H9 (cell line): Measurements from ENCODE around the gene ZC3H18. TPM values are rescaled to one million over a fixed set of nuclear protein-coding genes. Genes with fewer than 3 reads are reported as not detected.

Source experiments
- DNase-seq: peaks from one replicate; pipeline ENCODE4 v3.0.0-alpha.2; 2017
- H2AFZ ChIP-seq: one replicate; pipeline ENCODE4 v1.6.1; 2013; ENCODE audit warnings: mild to moderate bottlenecking, low read length, control low read depth, moderate library complexity
- H2AK5ac ChIP-seq: 2 replicates; pipeline ENCODE4 v1.6.1; 2013; ENCODE audit warnings: low read length, control low read depth, mixed read lengths; ENCODE audit not compliant: insufficient read length
- H2BK120ac ChIP-seq: one replicate; pipeline ENCODE4 v1.6.1; 2013; ENCODE audit warnings: low read depth, mild to moderate bottlenecking, low read length, control low read depth, inconsistent platforms; ENCODE audit not compliant: poor library complexity, severe bottlenecking
- H2BK12ac ChIP-seq: 2 replicates; pipeline ENCODE4 v1.6.1; 2013; ENCODE audit warnings: low read length, control low read depth, mixed read lengths, low read depth; ENCODE audit not compliant: insufficient read length
- H2BK15ac ChIP-seq: 2 replicates; pipeline ENCODE4 v1.6.1; 2013; ENCODE audit warnings: low read depth, low read length, control low read depth
- H2BK20ac ChIP-seq: one replicate; pipeline ENCODE4 v1.6.1; 2013; ENCODE audit warnings: low read depth, mild to moderate bottlenecking, low read length, control low read depth, inconsistent platforms; ENCODE audit not compliant: poor library complexity, severe bottlenecking
- H2BK5ac ChIP-seq: 2 replicates; pipeline ENCODE4 v1.6.1; 2013; ENCODE audit warnings: low read length, control low read depth, mixed read lengths; ENCODE audit not compliant: insufficient read length
- H3K14ac ChIP-seq: 2 replicates; pipeline ENCODE4 v1.6.1; 2013; ENCODE audit warnings: low read length, control low read depth; ENCODE audit not compliant: insufficient read depth
- H3K18ac ChIP-seq: 2 replicates; pipeline ENCODE4 v1.6.1; 2013; ENCODE audit warnings: low read depth, mild to moderate bottlenecking, mixed read lengths, low read length, control low read depth; ENCODE audit not compliant: insufficient read length
- H3K23ac ChIP-seq: 2 replicates; pipeline ENCODE4 v1.6.1; 2013; ENCODE audit warnings: low read length, control low read depth, mixed read lengths, low read depth; ENCODE audit not compliant: insufficient read length
- H3K23me2 ChIP-seq: 2 replicates; pipeline ENCODE4 v1.6.1; 2013; ENCODE audit warnings: low read depth, mild to moderate bottlenecking, mixed read lengths, low read length, control low read depth; ENCODE audit not compliant: insufficient read length, poor library complexity, severe bottlenecking
- H3K27ac ChIP-seq: 2 replicates; pipeline ENCODE4 v1.5.1; 2013; ENCODE audit warnings: low read length, control low read depth, mixed read lengths, low read depth; ENCODE audit not compliant: insufficient read length
- H3K27me3 ChIP-seq: 2 replicates; pipeline ENCODE4 v1.6.1; 2013; ENCODE audit warnings: low read length, control low read depth, inconsistent platforms; ENCODE audit not compliant: insufficient read depth
- H3K4ac ChIP-seq: 2 replicates; pipeline ENCODE4 v1.6.1; 2013; ENCODE audit warnings: low read depth, mild to moderate bottlenecking, control low read depth, inconsistent platforms, low read length, moderate library complexity
- H3K4me1 ChIP-seq: 2 replicates; pipeline ENCODE4 v1.6.1; 2013; ENCODE audit warnings: low read length, control low read depth, inconsistent platforms; ENCODE audit not compliant: insufficient read depth
- H3K4me2 ChIP-seq: 2 replicates; pipeline ENCODE4 v1.6.1; 2013; ENCODE audit warnings: low read length, control low read depth, mixed read lengths; ENCODE audit not compliant: insufficient read length, insufficient read depth
- H3K56ac ChIP-seq: 2 replicates; pipeline ENCODE4 v1.6.1; 2013; ENCODE audit warnings: low read depth, mild to moderate bottlenecking, mixed read lengths, low read length, control low read depth; ENCODE audit not compliant: insufficient read length
- H3K79me1 ChIP-seq: 2 replicates; pipeline ENCODE4 v1.6.1; 2013; ENCODE audit warnings: low read depth, mild to moderate bottlenecking, moderate library complexity, low read length, control low read depth, inconsistent platforms; ENCODE audit not compliant: insufficient read depth, poor library complexity, severe bottlenecking
- H3K79me2 ChIP-seq: 2 replicates; pipeline ENCODE4 v1.6.1; 2013; ENCODE audit warnings: low read length, control low read depth, inconsistent platforms; ENCODE audit not compliant: insufficient read depth
- H3K9ac ChIP-seq: 2 replicates; pipeline ENCODE4 v1.6.1; 2013; ENCODE audit warnings: low read length, control low read depth, mixed read lengths; ENCODE audit not compliant: insufficient read length; ENCODE audit errors: extremely low read depth
- H3K9me3 ChIP-seq: one replicate; pipeline ENCODE4 v1.6.1; 2013; ENCODE audit warnings: low read depth, low read length, inconsistent platforms; ENCODE audit not compliant: control insufficient read depth
- H3T11ph ChIP-seq: one replicate; pipeline ENCODE4 v1.6.1; 2013; ENCODE audit warnings: mild to moderate bottlenecking, low read length, control low read depth, inconsistent platforms
- H4K20me1 ChIP-seq: one replicate; pipeline ENCODE4 v1.6.1; 2013; ENCODE audit not compliant: control insufficient read depth, insufficient read length, insufficient read depth
- H4K5ac ChIP-seq: 2 replicates; pipeline ENCODE4 v1.6.1; 2013; ENCODE audit warnings: low read depth, mild to moderate bottlenecking, mixed read lengths, low read length, control low read depth; ENCODE audit not compliant: insufficient read length
- H4K8ac ChIP-seq: replicated peaks from 2 replicates; pipeline ENCODE4 v1.6.1; 2013; ENCODE audit warnings: low read length, control low read depth, mixed read lengths, low read depth; ENCODE audit not compliant: insufficient read length
- H4K91ac ChIP-seq: 2 replicates; pipeline ENCODE4 v1.6.1; 2013; ENCODE audit warnings: low read depth, mild to moderate bottlenecking, moderate library complexity, mixed read lengths, low read length, control low read depth; ENCODE audit not compliant: insufficient read length
- H3K27ac Mint-ChIP-seq, 3 experiments: 2 replicates in 2 of 3; 3 replicates in 1 of 3; pipeline ENCODE4 v1.8.0; 2020 to 2021; ENCODE audit warnings: mixed read lengths in 3 of 3, mild to moderate bottlenecking in 1 of 3, moderate library complexity in 1 of 3
- H3K27me3 Mint-ChIP-seq: 2 replicates; pipeline ENCODE4 v1.8.0; 2021; ENCODE audit warnings: low read depth, mild to moderate bottlenecking, moderate library complexity, mixed read lengths
- H3K36me3 Mint-ChIP-seq, 3 experiments: 2 replicates in 2 of 3; 3 replicates in 1 of 3; pipeline ENCODE4 v1.8.0; 2020 to 2021; ENCODE audit warnings: low read depth in 3 of 3, mixed read lengths in 3 of 3; ENCODE audit not compliant: insufficient read depth in 1 of 3
- H3K4me1 Mint-ChIP-seq, 2 experiments: 2 replicates each; pipeline ENCODE4 v1.8.0; 2020; ENCODE audit warnings: mixed read lengths in 2 of 2
- H3K4me3 Mint-ChIP-seq, 2 experiments: 2 replicates in 1 of 2; 3 replicates in 1 of 2; pipeline ENCODE4 v1.8.0; 2020 to 2021; ENCODE audit warnings: mild to moderate bottlenecking in 2 of 2, mixed read lengths in 2 of 2, moderate library complexity in 1 of 2
- H3K9me3 Mint-ChIP-seq, 2 experiments: 2 replicates in 1 of 2; 3 replicates in 1 of 2; pipeline ENCODE4 v1.8.0; 2020; ENCODE audit warnings: mild to moderate bottlenecking in 2 of 2, mixed read lengths in 2 of 2, moderate library complexity in 1 of 2
- WGBS: extraction: QIAGEN DNeasy Blood & Tissue Kit; methylation state at CpG from one replicate; pipeline ENCODE4 v1.1.7; 2013; ENCODE audit warnings: missing lambda C conversion rate, low lambda C conversion rate, mixed read lengths; ENCODE audit not compliant: insufficient read length; ENCODE audit errors: extremely low coverage; 5-methylcytosine and 5-hydroxymethylcytosine counted together
- total RNA-seq: library from RNA; stranded (reverse); gene quantifications from 2 replicates; pipeline ENCODE4 v1.2.1, GENCODE V29; 2021
- TF ChIP-seq, protein P1 (sequence below): fragments of 200-600 bp; sonication (generic); conservative IDR thresholded peaks from 3 replicates; pipeline ENCODE4 v1.8.0; 2021; ENCODE audit warnings: antibody characterized with exemption, mild to moderate bottlenecking

The ZC3H18 gene
- total RNA-seq, 1 experiment from 2014 or later: 69.7 TPM

DNA sequence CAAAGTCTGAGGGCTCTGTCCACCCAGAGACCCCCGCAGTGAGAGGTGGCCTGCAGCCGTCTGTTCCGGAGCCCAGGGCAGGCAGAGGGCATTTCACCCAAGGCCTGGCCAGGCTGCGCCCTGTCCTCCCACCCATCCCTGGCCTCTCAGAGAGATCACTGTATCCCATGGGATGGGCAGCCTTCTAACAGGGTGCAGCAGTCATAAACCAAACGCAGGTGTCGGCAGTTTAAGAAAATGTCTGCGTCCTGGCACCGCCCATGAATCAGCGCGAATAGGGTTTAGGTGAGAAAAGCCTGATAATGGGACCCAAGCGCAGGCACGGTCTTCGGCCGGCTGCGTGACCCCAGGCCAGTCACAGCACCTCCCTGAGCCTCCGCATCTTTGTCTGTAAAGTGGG is 75.3 kb downstream of the ZC3H18 start:
- H3K9ac ChIP-seq: no peak overlapping the region
- H2BK15ac ChIP-seq: no peak overlapping the region
- no peak overlapping the region for H2AFZ ChIP-seq
- no peaks in the 10 kb centered on the region for H4K20me1 ChIP-seq
- no peak overlapping the region for H4K8ac ChIP-seq
- H3K4ac ChIP-seq: no peak overlapping the region
- H3K27ac Mint-ChIP-seq: 0 out of 7 replicates have a peak overlapping the region, but pooled peaks of 1 of the 3 experiments have one; percentile 22
- TF ChIP-seq, protein P1, sequence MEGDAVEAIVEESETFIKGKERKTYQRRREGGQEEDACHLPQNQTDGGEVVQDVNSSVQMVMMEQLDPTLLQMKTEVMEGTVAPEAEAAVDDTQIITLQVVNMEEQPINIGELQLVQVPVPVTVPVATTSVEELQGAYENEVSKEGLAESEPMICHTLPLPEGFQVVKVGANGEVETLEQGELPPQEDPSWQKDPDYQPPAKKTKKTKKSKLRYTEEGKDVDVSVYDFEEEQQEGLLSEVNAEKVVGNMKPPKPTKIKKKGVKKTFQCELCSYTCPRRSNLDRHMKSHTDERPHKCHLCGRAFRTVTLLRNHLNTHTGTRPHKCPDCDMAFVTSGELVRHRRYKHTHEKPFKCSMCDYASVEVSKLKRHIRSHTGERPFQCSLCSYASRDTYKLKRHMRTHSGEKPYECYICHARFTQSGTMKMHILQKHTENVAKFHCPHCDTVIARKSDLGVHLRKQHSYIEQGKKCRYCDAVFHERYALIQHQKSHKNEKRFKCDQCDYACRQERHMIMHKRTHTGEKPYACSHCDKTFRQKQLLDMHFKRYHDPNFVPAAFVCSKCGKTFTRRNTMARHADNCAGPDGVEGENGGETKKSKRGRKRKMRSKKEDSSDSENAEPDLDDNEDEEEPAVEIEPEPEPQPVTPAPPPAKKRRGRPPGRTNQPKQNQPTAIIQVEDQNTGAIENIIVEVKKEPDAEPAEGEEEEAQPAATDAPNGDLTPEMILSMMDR: no peak
- peaks cover 6% of the 10 kb centered on the region for H3K23me2 ChIP-seq
- peaks cover 3% of the 10 kb centered on the region for H3K79me1 ChIP-seq
- no peaks in the 10 kb centered on the region for H3K9me3 ChIP-seq
- no peak overlapping the region for H2BK5ac ChIP-seq
- H4K91ac ChIP-seq: no peak overlapping the region
- H4K5ac ChIP-seq: no peak overlapping the region
- H2AK5ac ChIP-seq: no peak overlapping the region
- no peak overlapping the region for H3K4me2 ChIP-seq
- no peak overlapping the region for H3K18ac ChIP-seq
- no peaks in the 10 kb centered on the region; a peak in 1 of 5 replicates for H3K9me3 Mint-ChIP-seq
- peaks cover 4% of the 10 kb centered on the region for H3K27me3 Mint-ChIP-seq
- no peak overlapping the region for H2BK120ac ChIP-seq
- peaks cover under 1% of the 10 kb centered on the region; the same call in 1 of the 2 replicates for H3K4me1 ChIP-seq
- no peak overlapping the region for H3K23ac ChIP-seq
- H3K27ac ChIP-seq: no peak overlapping the region
- peaks cover 4 to 6% of the 10 kb centered on the region in 2 experiments for H3K4me1 Mint-ChIP-seq
- H3T11ph ChIP-seq: no peak overlapping the region
- H2BK20ac ChIP-seq: no peak overlapping the region
- H3K79me2 ChIP-seq: no peaks in the 10 kb centered on the region
- peaks cover 8 to 20% (median 20%) of the 10 kb centered on the region in 3 experiments; a peak in 6 of 7 replicates for H3K36me3 Mint-ChIP-seq
- no peak for DNase-seq
- no peak overlapping the region for H3K56ac ChIP-seq
- H3K14ac ChIP-seq: no peak overlapping the region
- H2BK12ac ChIP-seq: no peak overlapping the region
- no peak overlapping the region for H3K4me3 Mint-ChIP-seq
- WGBS: no CpG with 5 or more reads among the region's 16 CpGs
- no peaks in the 10 kb centered on the region for H3K27me3 ChIP-seq
